Neural progenitor cell (in vitro differentiated cells): ENCODE results near the gene MYMK. TPM values are rescaled to one million over a fixed set of nuclear protein-coding genes. Genes with fewer than 3 reads are reported as not detected.

Experiments used
- DNase-seq: peaks from one replicate; pipeline ENCODE4 v3.0.0-alpha.2; 2016; ENCODE audit warnings: low spot score
- H2AFZ ChIP-seq: fragments of 200-600 bp; sonication (generic); replicated peaks from 2 replicates; pipeline ENCODE4 v1.6.1; 2016; ENCODE audit warnings: antibody characterized with exemption
- H3F3A ChIP-seq: fragments of 200-600 bp; sonication (generic); 2 replicates; pipeline ENCODE4 v1.6.1; 2016; ENCODE audit warnings: antibody characterized with exemption, low read depth
- H3K27ac ChIP-seq: fragments of 200-600 bp; sonication (generic); 2 replicates; pipeline ENCODE4 v1.5.1; 2016; ENCODE audit warnings: mild to moderate bottlenecking
- H3K27me3 ChIP-seq: fragments of 200-600 bp; sonication (generic); 2 replicates; pipeline ENCODE4 v1.6.1; 2016; ENCODE audit warnings: mild to moderate bottlenecking, moderate library complexity
- H3K36me3 ChIP-seq: fragments of 200-600 bp; sonication (generic); 2 replicates; pipeline ENCODE4 v1.5.1; 2016
- H3K4me1 ChIP-seq: fragments of 200-600 bp; sonication (generic); 2 replicates; pipeline ENCODE4 v1.6.1; 2016; ENCODE audit warnings: mixed run types
- H3K4me2 ChIP-seq: fragments of 200-600 bp; sonication (generic); 2 replicates; pipeline ENCODE4 v1.6.1; 2016
- H3K4me3 ChIP-seq: fragments of 200-600 bp; sonication (generic); 2 replicates; pipeline ENCODE4 v1.5.1; 2016
- H3K79me2 ChIP-seq: fragments of 200-600 bp; sonication (generic); 2 replicates; pipeline ENCODE4 v1.6.1; 2016; ENCODE audit warnings: low read depth
- H3K9ac ChIP-seq: fragments of 200-600 bp; sonication (generic); 2 replicates; pipeline ENCODE4 v1.6.1; 2016
- H3K9me3 ChIP-seq: fragments of 200-600 bp; sonication (generic); 2 replicates; pipeline ENCODE4 v1.5.1; 2016; ENCODE audit warnings: low read depth
- H4K20me1 ChIP-seq: fragments of 200-600 bp; sonication (generic); 2 replicates; pipeline ENCODE4 v1.6.1; 2016; ENCODE audit warnings: low read depth
- H3K27ac Mint-ChIP-seq: 3 replicates; pipeline ENCODE4 v1.8.0; 2021; ENCODE audit warnings: mixed read lengths
- H3K27me3 Mint-ChIP-seq: 2 replicates; pipeline ENCODE4 v1.8.0; 2022; ENCODE audit warnings: low read depth, mild to moderate bottlenecking, inconsistent platforms, moderate library complexity, mixed read lengths; ENCODE audit not compliant: insufficient read depth
- H3K36me3 Mint-ChIP-seq: 3 replicates; pipeline ENCODE4 v1.8.0; 2021; ENCODE audit warnings: mixed read lengths
- H3K4me1 Mint-ChIP-seq: 3 replicates; pipeline ENCODE4 v1.8.0; 2021; ENCODE audit warnings: mixed read lengths
- H3K4me3 Mint-ChIP-seq: 3 replicates; pipeline ENCODE4 v1.8.0; 2021; ENCODE audit warnings: mild to moderate bottlenecking, moderate library complexity, mixed read lengths
- H3K9me3 Mint-ChIP-seq: 3 replicates; pipeline ENCODE4 v1.8.0; 2020; ENCODE audit warnings: mixed read lengths
- CTCF ChIP-seq: fragments of 200-600 bp; sonication (generic); IDR thresholded peaks from 2 replicates; pipeline ENCODE4 v1.5.1; 2017; ENCODE audit warnings: antibody characterized with exemption, mild to moderate bottlenecking
- EZH2 ChIP-seq: fragments of 200-600 bp; sonication (generic); IDR thresholded peaks from 2 replicates; pipeline ENCODE4 v1.6.1; 2017; ENCODE audit warnings: antibody characterized with exemption, mild to moderate bottlenecking, moderate library complexity
- EZH2phosphoT487 ChIP-seq: fragments of 200-600 bp; sonication (generic); IDR thresholded peaks from 2 replicates; pipeline ENCODE4 v1.6.1; 2017; ENCODE audit warnings: antibody characterized with exemption
- total RNA-seq: library from RNA; depleted of rRNA; stranded (reverse); fragments of >200 nt; gene quantifications from 2 replicates; pipeline ENCODE4 v1.2.3, GENCODE V29; 2015; ENCODE audit warnings: low replicate concordance

MYMK gene
- total RNA-seq, 1 donor from 2014 or later: not detected

- H3K4me3 ChIP-seq: no peak overlapping the region
- no peak overlapping the region for H3K4me2 ChIP-seq
- H3F3A ChIP-seq: peaks cover 12% of the 10 kb centered on the region
- no peak overlapping the region for H2AFZ ChIP-seq
- Mint-ChIP-seq H3K27ac (peak overlapping the region; percentile 59), H3K4me3 (no peak overlapping the region), H3K4me1 (peaks cover 11% of the 10 kb centered on the region), H3K27me3 (peaks cover 5% of the 10 kb centered on the region), H3K9me3 (no peaks in the 10 kb centered on the region), H3K36me3 (no peaks in the 10 kb centered on the region)
- H3K79me2 ChIP-seq: no peaks in the 10 kb centered on the region
- H3K4me1 ChIP-seq: no peaks in the 10 kb centered on the region
- no peaks in the 10 kb centered on the region for H3K9me3 ChIP-seq
- H3K27ac ChIP-seq: no peak overlapping the region
- H3K27me3 ChIP-seq: no peaks in the 10 kb centered on the region
- H3K36me3 ChIP-seq: no peaks in the 10 kb centered on the region
- no peaks in the 10 kb centered on the region for H4K20me1 ChIP-seq
- DNase-seq: no peak
- TF ChIP-seq EZH2phosphoT487: no peak
- no peak for TF ChIP-seq CTCF
- no peak for TF ChIP-seq EZH2
- H3K9ac ChIP-seq: no peak overlapping the region
Measured at GRCh38 chr9:133515615-133516255, 9.0 kb downstream of the MYMK start.

GRCh38 chr9:133515240-133515610 lies 9.5 kb downstream of the MYMK start:
- Histone ChIP-seq H3K4me3 (no peak overlapping the region), H2AFZ (no peak overlapping the region), H3K9ac (no peak overlapping the region), H3K36me3 (no peaks in the 10 kb centered on the region), H3K27me3 (no peaks in the 10 kb centered on the region), H3K27ac (no peak overlapping the region), H3K9me3 (no peaks in the 10 kb centered on the region), H3K4me2 (no peak overlapping the region), H3K4me1 (no peaks in the 10 kb centered on the region), H4K20me1 (no peaks in the 10 kb centered on the region), H3F3A (peaks cover 16% of the 10 kb centered on the region), H3K79me2 (no peaks in the 10 kb centered on the region)
- Mint-ChIP-seq H3K4me3 (no peak overlapping the region), H3K9me3 (no peaks in the 10 kb centered on the region), H3K36me3 (no peaks in the 10 kb centered on the region), H3K4me1 (peaks cover 12% of the 10 kb centered on the region), H3K27ac (no peak overlapping the region), H3K27me3 (peaks cover 5% of the 10 kb centered on the region)
- DNase-seq: no peak
- TF ChIP-seq EZH2phosphoT487: no peak
- no peak for TF ChIP-seq EZH2
- no peak for TF ChIP-seq CTCF

- Mint-ChIP-seq H3K4me3 (no peak overlapping the region), H3K9me3 (no peaks in the 10 kb centered on the region), H3K27me3 (peaks cover 5% of the 10 kb centered on the region), H3K27ac (no peak overlapping the region), H3K4me1 (peaks cover 11% of the 10 kb centered on the region), H3K36me3 (no peaks in the 10 kb centered on the region)
- Histone ChIP-seq H3K4me2 (no peak overlapping the region), H3K27me3 (no peaks in the 10 kb centered on the region), H2AFZ (no peak overlapping the region), H3K36me3 (no peaks in the 10 kb centered on the region), H3K4me3 (no peak overlapping the region), H3K9ac (no peak overlapping the region), H3K9me3 (no peaks in the 10 kb centered on the region), H3K27ac (no peak overlapping the region), H3F3A (peaks cover 22% of the 10 kb centered on the region), H3K79me2 (no peaks in the 10 kb centered on the region), H4K20me1 (no peaks in the 10 kb centered on the region), H3K4me1 (peaks cover 4% of the 10 kb centered on the region)
- TF ChIP-seq EZH2phosphoT487 (no peak), CTCF (no peak)
- no peak for DNase-seq
Measured at GRCh38 chr9:133514460-133515239, 10.1 kb downstream of the MYMK start.
